ENCODE measurements around the gene REPS2. TPM values are rescaled to one million over a fixed set of nuclear protein-coding genes. Genes with fewer than 3 reads are reported as not detected.

Gene REPS2
- polyA plus RNA-seq, 2 donors, result 0.51 to 1.3 TPM

- peaks cover 0 to 2% of the 10 kb centered on the region in 2 donors for H3K27me3 ChIP-seq (ENCODE audit: control insufficient read depth in 1 of 2, insufficient read depth in 2 of 2, low read length in 2 of 2)
- H3K9me3 ChIP-seq (ENCODE audit: control insufficient read depth in 2 of 2, insufficient read depth in 1 of 2, low read depth in 1 of 2, low read length in 1 of 2), result no peaks in the 10 kb centered on the region
- H3K4me1 ChIP-seq (ENCODE audit: control insufficient read depth in 2 of 2, insufficient read depth in 2 of 2, low read length in 1 of 2), result no peaks in the 10 kb centered on the region
- H3K36me3 ChIP-seq (ENCODE audit: control insufficient read depth in 2 of 2, insufficient read depth in 2 of 2, low read length in 1 of 2), result no peaks in the 10 kb centered on the region
- no peak overlapping the region for H3K27ac ChIP-seq (ENCODE audit: low read depth in 2 of 2, low read length in 1 of 2)
- H3K4me3 ChIP-seq (ENCODE audit: low read depth in 1 of 2, low read length in 2 of 2), result no peak overlapping the region
Measured at GRCh38 chrX:17062065-17062464, 115.6 kb downstream of the REPS2 start.

GRCh38 chrX:17065100-17065499, 118.6 kb downstream of the REPS2 start:
- peaks cover 0 to 2% of the 10 kb centered on the region in 2 donors for H3K27me3 ChIP-seq (ENCODE audit: control insufficient read depth in 1 of 2, insufficient read depth in 2 of 2, low read length in 2 of 2)
- H3K9me3 ChIP-seq (ENCODE audit: control insufficient read depth in 2 of 2, insufficient read depth in 1 of 2, low read depth in 1 of 2, low read length in 1 of 2), result no peaks in the 10 kb centered on the region
- no peak overlapping the region for H3K4me3 ChIP-seq (ENCODE audit: low read depth in 1 of 2, low read length in 2 of 2)
- H3K27ac ChIP-seq (ENCODE audit: low read depth in 2 of 2, low read length in 1 of 2), result no peak overlapping the region
- 85 to 91% methylated on average over 5 of the region's 5 CpGs for WGBS, 2 donors
- no peaks in the 10 kb centered on the region for H3K36me3 ChIP-seq (ENCODE audit: control insufficient read depth in 2 of 2, insufficient read depth in 2 of 2, low read length in 1 of 2)
- no peaks in the 10 kb centered on the region for H3K4me1 ChIP-seq (ENCODE audit: control insufficient read depth in 2 of 2, insufficient read depth in 2 of 2, low read length in 1 of 2)

GRCh38 chrX:17067534-17067933, 121.1 kb downstream of the REPS2 start:
- Histone ChIP-seq H3K27me3 (ENCODE audit: control insufficient read depth in 1 of 2, insufficient read depth in 2 of 2, low read length in 2 of 2) (peaks cover 0 to 2% of the 10 kb centered on the region in 2 donors), H3K4me3 (ENCODE audit: low read depth in 1 of 2, low read length in 2 of 2) (no peak overlapping the region), H3K4me1 (ENCODE audit: control insufficient read depth in 2 of 2, insufficient read depth in 2 of 2, low read length in 1 of 2) (no peaks in the 10 kb centered on the region), H3K36me3 (ENCODE audit: control insufficient read depth in 2 of 2, insufficient read depth in 2 of 2, low read length in 1 of 2) (no peaks in the 10 kb centered on the region), H3K27ac (ENCODE audit: low read depth in 2 of 2, low read length in 1 of 2) (no peak overlapping the region), H3K9me3 (ENCODE audit: control insufficient read depth in 2 of 2, insufficient read depth in 1 of 2, low read depth in 1 of 2, low read length in 1 of 2) (no peaks in the 10 kb centered on the region)
- WGBS, 2 donors, result 38 to 41% methylated on average over 1 of the region's 1 CpG

GRCh38 chrX:17072301-17072700, 125.8 kb downstream of the REPS2 start:
- H3K27me3 ChIP-seq (ENCODE audit: control insufficient read depth in 1 of 2, insufficient read depth in 2 of 2, low read length in 2 of 2), result no peaks in the 10 kb centered on the region
- H3K36me3 ChIP-seq (ENCODE audit: control insufficient read depth in 2 of 2, insufficient read depth in 2 of 2, low read length in 1 of 2), result no peaks in the 10 kb centered on the region
- no peak overlapping the region for H3K27ac ChIP-seq (ENCODE audit: low read depth in 2 of 2, low read length in 1 of 2)
- peaks cover 0 to under 1% of the 10 kb centered on the region in 2 donors for H3K4me1 ChIP-seq (ENCODE audit: control insufficient read depth in 2 of 2, insufficient read depth in 2 of 2, low read length in 1 of 2)
- H3K9me3 ChIP-seq (ENCODE audit: control insufficient read depth in 2 of 2, insufficient read depth in 1 of 2, low read depth in 1 of 2, low read length in 1 of 2), result no peaks in the 10 kb centered on the region
- WGBS, 2 donors, result 68 to 92% methylated on average over 2 of the region's 2 CpGs
- no peak overlapping the region for H3K4me3 ChIP-seq (ENCODE audit: low read depth in 1 of 2, low read length in 2 of 2)

- Histone ChIP-seq H3K4me1 (ENCODE audit: control insufficient read depth in 2 of 2, insufficient read depth in 2 of 2, low read length in 1 of 2) (peaks cover 0 to 2% of the 10 kb centered on the region in 2 donors), H3K4me3 (ENCODE audit: low read depth in 1 of 2, low read length in 2 of 2) (no peak overlapping the region), H3K9me3 (ENCODE audit: control insufficient read depth in 2 of 2, insufficient read depth in 1 of 2, low read depth in 1 of 2, low read length in 1 of 2) (no peaks in the 10 kb centered on the region), H3K36me3 (ENCODE audit: control insufficient read depth in 2 of 2, insufficient read depth in 2 of 2, low read length in 1 of 2) (no peaks in the 10 kb centered on the region), H3K27me3 (ENCODE audit: control insufficient read depth in 1 of 2, insufficient read depth in 2 of 2, low read length in 2 of 2) (no peaks in the 10 kb centered on the region), H3K27ac (ENCODE audit: low read depth in 2 of 2, low read length in 1 of 2) (no peak overlapping the region)
- 47 to 72% methylated on average over 3 of the region's 3 CpGs for WGBS, 2 donors
Measured at GRCh38 chrX:17072721-17073230, 126.3 kb downstream of the REPS2 start.

GRCh38 chrX:17075004-17075403, 128.5 kb downstream of the REPS2 start:
- Histone ChIP-seq H3K27ac (ENCODE audit: low read depth in 2 of 2, low read length in 1 of 2) (no peak overlapping the region), H3K36me3 (ENCODE audit: control insufficient read depth in 2 of 2, insufficient read depth in 2 of 2, low read length in 1 of 2) (no peaks in the 10 kb centered on the region), H3K27me3 (ENCODE audit: control insufficient read depth in 1 of 2, insufficient read depth in 2 of 2, low read length in 2 of 2) (no peaks in the 10 kb centered on the region), H3K4me1 (ENCODE audit: control insufficient read depth in 2 of 2, insufficient read depth in 2 of 2, low read length in 1 of 2) (peaks cover 0 to 2% of the 10 kb centered on the region in 2 donors), H3K9me3 (ENCODE audit: control insufficient read depth in 2 of 2, insufficient read depth in 1 of 2, low read depth in 1 of 2, low read length in 1 of 2) (no peaks in the 10 kb centered on the region), H3K4me3 (ENCODE audit: low read depth in 1 of 2, low read length in 2 of 2) (no peak overlapping the region)
- WGBS, 2 donors, result 43 to 45% methylated on average over 2 of the region's 2 CpGs

- Histone ChIP-seq H3K9me3 (ENCODE audit: control insufficient read depth in 2 of 2, insufficient read depth in 1 of 2, low read depth in 1 of 2, low read length in 1 of 2) (no peaks in the 10 kb centered on the region), H3K36me3 (ENCODE audit: control insufficient read depth in 2 of 2, insufficient read depth in 2 of 2, low read length in 1 of 2) (no peaks in the 10 kb centered on the region), H3K27ac (ENCODE audit: low read depth in 2 of 2, low read length in 1 of 2) (no peak overlapping the region), H3K27me3 (ENCODE audit: control insufficient read depth in 1 of 2, insufficient read depth in 2 of 2, low read length in 2 of 2) (no peaks in the 10 kb centered on the region), H3K4me3 (ENCODE audit: low read depth in 1 of 2, low read length in 2 of 2) (no peak overlapping the region), H3K4me1 (ENCODE audit: control insufficient read depth in 2 of 2, insufficient read depth in 2 of 2, low read length in 1 of 2) (peaks cover 0 to 2% of the 10 kb centered on the region in 2 donors)
- WGBS, 2 donors, result 65 to 67% methylated on average over 6 of the region's 6 CpGs
Measured at GRCh38 chrX:17077361-17077760, 130.9 kb downstream of the REPS2 start.

- Histone ChIP-seq H3K9me3 (ENCODE audit: control insufficient read depth in 2 of 2, insufficient read depth in 1 of 2, low read depth in 1 of 2, low read length in 1 of 2) (no peaks in the 10 kb centered on the region), H3K27ac (ENCODE audit: low read depth in 2 of 2, low read length in 1 of 2) (no peak overlapping the region), H3K4me1 (ENCODE audit: control insufficient read depth in 2 of 2, insufficient read depth in 2 of 2, low read length in 1 of 2) (peaks cover 0 to 2% of the 10 kb centered on the region in 2 donors), H3K36me3 (ENCODE audit: control insufficient read depth in 2 of 2, insufficient read depth in 2 of 2, low read length in 1 of 2) (no peaks in the 10 kb centered on the region), H3K4me3 (ENCODE audit: low read depth in 1 of 2, low read length in 2 of 2) (no peak overlapping the region), H3K27me3 (ENCODE audit: control insufficient read depth in 1 of 2, insufficient read depth in 2 of 2, low read length in 2 of 2) (no peaks in the 10 kb centered on the region)
- 38 to 49% methylated on average over 3 of the region's 3 CpGs for WGBS, 2 donors
Measured at GRCh38 chrX:17078031-17078720, 131.7 kb downstream of the REPS2 start.

GRCh38 chrX:17081511-17081910, 135.1 kb downstream of the REPS2 start:
- WGBS, 2 donors, result 72 to 74% methylated on average over 3 of the region's 3 CpGs

GRCh38 chrX:17081968-17082367, 135.5 kb downstream of the REPS2 start:
- H3K27ac ChIP-seq (ENCODE audit: low read depth in 2 of 2, low read length in 1 of 2), result no peak overlapping the region
- no peak overlapping the region for H3K4me3 ChIP-seq (ENCODE audit: low read depth in 1 of 2, low read length in 2 of 2)
- WGBS, 2 donors, result 57 to 81% methylated on average over 2 of the region's 2 CpGs
- H3K4me1 ChIP-seq (ENCODE audit: control insufficient read depth in 2 of 2, insufficient read depth in 2 of 2, low read length in 1 of 2), result peaks cover 0 to 2% of the 10 kb centered on the region in 2 donors
- H3K27me3 ChIP-seq (ENCODE audit: control insufficient read depth in 1 of 2, insufficient read depth in 2 of 2, low read length in 2 of 2), result peaks cover 0 to 3% of the 10 kb centered on the region in 2 donors
- no peaks in the 10 kb centered on the region for H3K9me3 ChIP-seq (ENCODE audit: control insufficient read depth in 2 of 2, insufficient read depth in 1 of 2, low read depth in 1 of 2, low read length in 1 of 2)
- no peaks in the 10 kb centered on the region for H3K36me3 ChIP-seq (ENCODE audit: control insufficient read depth in 2 of 2, insufficient read depth in 2 of 2, low read length in 1 of 2)

More at GRCh38 chrX:17081511-17081910, 135.1 kb downstream of the REPS2 start:
- Histone ChIP-seq H3K27me3 (ENCODE audit: control insufficient read depth in 1 of 2, insufficient read depth in 2 of 2, low read length in 2 of 2) (peaks cover 0 to 3% of the 10 kb centered on the region in 2 donors), H3K4me1 (ENCODE audit: control insufficient read depth in 2 of 2, insufficient read depth in 2 of 2, low read length in 1 of 2) (peaks cover 0 to 2% of the 10 kb centered on the region in 2 donors), H3K36me3 (ENCODE audit: control insufficient read depth in 2 of 2, insufficient read depth in 2 of 2, low read length in 1 of 2) (no peaks in the 10 kb centered on the region), H3K27ac (ENCODE audit: low read depth in 2 of 2, low read length in 1 of 2) (no peak overlapping the region), H3K9me3 (ENCODE audit: control insufficient read depth in 2 of 2, insufficient read depth in 1 of 2, low read depth in 1 of 2, low read length in 1 of 2) (no peaks in the 10 kb centered on the region), H3K4me3 (ENCODE audit: low read depth in 1 of 2, low read length in 2 of 2) (no peak overlapping the region)

Measured in esophagus (tissue), 2 donors.